Stimulated activated naive CD4-positive, alpha-beta T cell treated with Interleukin-2 at 50 U/mL for 16 hours (primary cell): ENCODE measurements around the gene THBS2.
"Not testable (repeated sequence)": the region's sequence is repeated elsewhere in the genome, so short reads cannot be mapped to it uniquely, and the experiment has no call there.

Source experiments
- DNase-seq: peaks from one replicate; lab custom pipeline; 2025; lab: John Stamatoyannopoulos, UW

THBS2 gene

DNA sequence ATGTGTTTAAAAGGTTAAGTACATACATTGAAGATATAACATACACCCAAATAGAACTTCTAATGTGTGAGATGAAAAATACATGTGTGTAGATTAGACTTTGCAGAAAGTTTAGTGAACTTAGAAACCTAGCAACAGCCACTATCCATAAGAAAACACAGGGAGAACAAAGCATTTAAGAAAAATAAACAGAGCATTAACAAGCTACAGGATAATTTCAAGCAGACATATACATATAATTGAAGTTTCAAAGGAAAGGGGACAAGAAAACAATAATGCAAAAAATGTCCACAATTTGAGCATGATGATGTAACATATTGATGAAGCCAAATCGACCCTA, 18.2 kb upstream of the THBS2 start:
- DNase-seq: no peak

DNA sequence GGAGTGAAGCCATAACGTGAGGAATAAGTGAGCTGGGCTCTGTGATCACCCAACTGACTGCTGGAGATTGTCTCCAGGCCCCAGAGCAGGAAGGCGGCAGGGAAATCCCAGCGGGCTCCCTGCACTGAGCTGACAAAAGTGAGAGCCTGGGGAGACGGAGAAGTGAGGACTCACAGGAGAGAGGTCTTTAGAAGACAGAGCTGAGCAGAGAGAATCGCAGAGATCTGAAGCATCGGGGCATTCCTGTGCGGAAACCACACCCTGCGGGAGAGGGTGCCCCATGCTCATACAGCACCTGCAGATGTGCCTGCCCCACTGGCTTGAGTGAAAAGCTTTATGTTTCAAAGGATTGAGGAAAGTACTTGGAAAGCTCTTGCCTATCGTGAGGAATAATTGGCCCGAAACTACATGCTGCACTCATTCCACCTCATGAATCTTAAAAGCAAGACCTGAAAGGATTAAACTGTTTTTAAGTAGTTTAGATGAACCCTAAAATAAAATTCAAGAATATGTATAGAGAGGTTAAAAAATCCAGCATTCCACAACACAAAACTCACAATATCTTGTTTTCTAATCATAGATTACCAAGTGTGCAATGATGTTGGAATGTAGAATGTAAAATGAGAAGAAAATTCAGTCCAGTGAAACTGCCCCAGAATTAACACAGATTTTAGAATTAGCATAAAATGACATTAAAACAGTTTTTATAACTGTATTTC, 17.7 kb upstream of the THBS2 start:
- DNase-seq: no peak

GRCh38 chr6:169270077-169270380, 16.4 kb upstream of the THBS2 start:
- not testable (repeated sequence) for DNase-seq

GRCh38 chr6:169269180-169270076, 15.8 kb upstream of the THBS2 start:
- DNase-seq: no peak

- no peak for DNase-seq
These were observed 14.6 kb upstream of the THBS2 start for GRCh38 chr6:169268276-169268675.

DNA sequence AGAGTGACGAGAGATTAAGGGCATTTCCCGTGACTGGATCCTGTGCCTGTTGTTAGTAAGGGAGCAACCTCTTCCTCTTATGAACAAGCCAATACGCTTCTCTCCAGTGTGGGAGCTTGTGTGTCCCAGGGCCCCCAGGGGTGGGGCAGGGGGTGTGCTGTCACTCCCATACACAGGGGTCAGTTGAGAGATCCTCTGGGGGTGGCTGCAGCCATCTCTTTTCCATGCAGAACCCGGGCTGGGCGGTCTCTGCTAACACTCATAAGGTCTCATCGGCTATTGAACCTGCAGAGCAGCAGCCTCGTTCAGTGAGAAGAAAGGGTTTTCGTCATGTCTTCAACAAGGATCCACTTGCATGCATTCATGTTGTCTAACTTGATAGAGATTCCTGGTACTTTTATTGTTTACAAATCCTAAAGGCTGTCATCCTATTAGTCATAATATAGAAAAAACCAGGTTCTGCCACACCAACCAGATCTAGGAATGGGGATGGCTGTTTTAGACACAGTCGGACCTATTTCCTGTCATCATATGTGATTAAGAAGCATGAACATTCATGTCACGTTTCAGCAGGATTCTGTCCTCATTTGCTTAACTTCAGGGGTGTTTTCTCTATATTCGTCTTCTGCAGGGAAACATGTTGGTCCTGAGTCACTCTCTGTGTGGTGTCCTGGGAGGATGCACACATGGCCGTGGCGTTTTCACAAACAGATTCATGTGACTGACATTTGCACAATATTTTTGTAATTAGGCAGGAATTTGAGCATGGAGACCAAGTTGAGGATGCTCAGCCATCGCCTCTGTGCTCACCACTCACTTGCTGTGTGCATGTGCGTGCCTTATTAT, 13.3 kb upstream of the THBS2 start:
- no peak for DNase-seq

- DNase-seq: no peak
These were observed 12.6 kb upstream of the THBS2 start for GRCh38 chr6:169266261-169266660.

DNA sequence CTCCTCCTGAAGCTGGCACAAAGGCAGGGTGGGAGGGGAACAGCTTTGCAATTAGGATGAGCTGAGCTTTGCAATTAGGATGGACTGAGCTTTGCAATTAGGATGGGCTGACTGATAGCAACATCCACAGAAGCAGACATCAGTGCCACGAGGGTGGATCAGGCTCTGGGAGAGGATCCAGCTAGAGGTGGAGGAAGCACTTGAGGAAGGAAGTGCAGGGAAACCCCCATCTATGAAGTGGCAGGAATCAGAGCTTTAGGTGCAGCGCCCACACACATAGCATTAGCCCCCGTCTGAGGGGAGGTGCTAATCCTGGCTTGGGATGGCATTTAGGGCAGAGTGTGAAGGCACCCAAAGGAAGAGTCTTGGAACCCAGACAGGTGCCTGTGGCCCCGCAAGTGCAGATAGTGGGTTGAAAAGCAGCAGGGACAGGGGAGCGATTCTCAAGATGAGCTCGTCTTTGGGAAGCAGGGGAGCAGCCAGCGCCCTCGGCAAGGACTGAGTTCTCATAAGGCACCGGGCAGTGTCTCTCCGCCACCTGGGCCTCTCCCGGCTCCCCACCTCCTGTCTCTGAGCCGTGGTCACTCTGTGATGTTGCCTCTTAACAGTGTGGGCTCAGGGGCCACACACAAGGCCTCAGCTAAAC, 12.0 kb upstream of the THBS2 start:
- DNase-seq: no peak

DNA sequence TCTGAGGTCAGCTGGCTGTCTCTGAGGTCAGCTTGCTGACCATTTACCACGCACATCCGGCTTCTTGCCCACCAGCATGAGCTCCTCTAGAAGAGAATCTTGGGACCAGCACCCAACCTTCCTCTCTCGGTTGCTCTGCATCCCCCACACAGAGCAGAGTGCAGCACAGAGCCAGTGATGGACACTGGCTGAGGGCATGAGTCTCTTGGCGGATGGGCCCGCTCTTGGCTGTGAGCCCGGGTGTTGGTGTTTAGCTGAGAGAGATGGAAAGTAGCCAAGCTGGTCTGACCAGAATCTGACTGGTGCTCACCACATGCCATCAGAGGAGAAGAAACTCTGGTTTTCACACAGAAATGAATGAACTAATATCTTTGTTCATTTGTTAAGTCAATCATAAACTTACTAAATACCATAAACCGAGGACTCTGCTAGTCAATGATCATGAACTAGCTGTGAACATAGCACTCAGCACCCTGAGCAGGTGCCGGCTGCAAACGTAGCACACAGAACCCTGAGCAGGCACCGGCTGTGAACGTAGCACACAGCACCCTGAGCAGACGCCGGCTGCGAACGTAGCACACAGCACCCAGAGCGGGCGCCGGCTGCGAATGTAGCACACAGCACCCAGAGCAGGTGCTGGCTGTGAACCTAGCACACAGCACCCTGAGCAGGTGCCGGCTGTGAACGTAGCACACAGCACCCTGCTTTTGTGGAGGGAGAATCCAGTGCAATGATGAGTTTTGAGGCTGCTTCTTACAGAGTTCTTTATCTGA, 10.4 kb upstream of the THBS2 start:
- no peak for DNase-seq

- DNase-seq: no peak
These were observed 9.7 kb upstream of the THBS2 start for GRCh38 chr6:169263374-169263773.

DNA sequence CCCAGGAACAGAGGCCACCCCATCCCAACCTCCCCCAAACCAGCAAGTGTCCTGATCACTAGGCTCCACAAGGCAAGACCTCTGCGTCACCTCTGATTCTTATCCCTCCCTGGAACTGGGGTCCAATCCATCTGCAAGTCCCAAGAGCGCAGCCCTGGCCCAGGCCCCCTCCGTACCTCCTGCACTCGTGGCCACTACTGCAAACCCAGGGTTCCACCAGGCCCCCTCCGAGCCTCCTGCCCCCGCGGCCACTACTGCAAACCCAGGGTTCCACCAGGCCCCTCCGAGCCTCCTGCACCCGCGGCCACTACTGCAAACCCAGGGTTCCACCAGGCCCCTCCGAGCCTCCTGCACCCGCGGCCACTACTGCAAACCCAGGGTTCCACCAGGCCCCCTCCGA, 9.0 kb upstream of the THBS2 start:
- DNase-seq: not testable (repeated sequence)

- DNase-seq: no peak
These were observed 2.9 kb upstream of the THBS2 start for GRCh38 chr6:169256518-169256917.

DNA sequence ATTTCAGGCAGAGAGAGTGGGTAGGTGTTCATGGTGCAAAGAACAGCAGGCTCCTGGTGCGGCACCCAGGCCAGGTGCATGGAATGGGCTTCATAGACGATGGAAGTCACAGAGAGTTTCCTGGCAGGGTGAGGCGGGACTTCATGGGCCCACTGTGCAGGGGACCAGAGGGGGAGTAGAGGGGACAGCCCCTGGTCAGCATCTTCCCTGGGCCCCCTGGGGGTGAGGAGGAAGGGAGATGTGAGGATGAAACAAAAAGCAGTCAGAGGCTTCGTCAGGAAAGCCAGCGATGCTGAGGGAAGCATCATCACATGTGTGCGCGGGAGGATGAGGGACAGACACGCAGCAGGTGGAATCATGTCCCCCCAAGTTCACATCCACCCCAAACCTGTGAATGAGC, 2.4 kb upstream of the THBS2 start:
- DNase-seq: no peak

DNA sequence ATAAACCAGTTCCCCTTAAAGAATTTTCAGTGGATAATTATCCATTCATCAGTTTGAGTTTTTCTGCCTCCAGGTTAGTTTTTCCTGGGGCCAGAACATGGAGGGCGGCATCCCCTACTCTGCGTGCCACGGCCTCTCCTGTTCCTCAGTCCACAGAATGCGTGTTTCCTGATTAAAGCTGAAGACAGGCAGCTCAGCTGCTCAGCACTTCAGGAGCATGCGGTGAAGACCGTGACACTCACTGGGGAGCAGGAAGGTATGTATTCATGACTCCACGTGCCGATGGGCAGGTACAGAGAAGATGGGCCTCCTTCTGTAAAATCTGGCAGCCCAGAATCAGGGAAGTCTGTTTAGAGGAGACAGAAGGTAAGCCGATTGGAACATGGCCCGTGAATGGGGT, 2.0 kb upstream of the THBS2 start:
- DNase-seq: no peak

DNA sequence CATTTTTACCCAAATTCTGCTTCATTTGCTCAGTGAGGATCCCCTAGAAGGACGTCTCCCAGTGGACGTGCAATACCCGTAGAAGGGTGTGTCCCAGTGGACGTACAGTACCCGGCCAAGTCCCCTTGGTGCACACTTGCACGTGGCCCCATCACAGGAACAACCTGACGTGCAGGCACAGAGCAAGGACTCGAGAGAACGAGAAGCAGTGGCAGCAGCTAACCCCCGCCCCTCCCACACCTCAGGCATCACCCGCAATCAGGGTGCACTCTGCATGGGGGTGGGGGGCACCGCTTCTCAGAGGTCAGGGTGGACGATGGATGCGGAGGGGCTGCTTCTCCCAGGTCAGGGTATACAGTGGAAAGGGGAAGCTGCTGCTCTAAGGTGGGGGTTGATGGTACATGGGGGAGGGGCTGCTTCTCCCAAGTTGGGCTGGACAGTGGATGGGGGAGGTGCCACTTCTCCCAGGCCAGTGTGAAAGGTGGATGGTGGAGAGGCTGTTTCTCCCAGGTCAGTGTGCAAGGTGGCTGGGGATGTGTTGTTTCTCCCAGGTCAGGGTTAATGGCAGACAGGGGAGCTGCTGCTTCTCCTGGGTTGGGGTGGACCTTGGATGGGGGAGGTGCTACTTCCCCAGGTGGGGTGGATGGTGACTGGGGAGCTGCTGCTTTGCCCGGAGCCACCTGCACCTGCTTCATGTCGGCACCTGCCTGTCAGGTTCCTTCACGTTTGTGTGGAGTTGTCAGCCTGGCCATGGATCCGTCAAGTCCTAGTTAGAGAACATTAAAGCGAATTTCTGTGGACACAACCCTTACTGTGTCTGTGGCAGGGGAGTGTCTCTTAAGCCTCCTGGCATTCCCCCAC, 1.0 kb upstream of the THBS2 start:
- no peak for DNase-seq

GRCh38 chr6:169252505-169253189, 999 bp downstream of the THBS2 start:
- DNase-seq: no peak

- no peak for DNase-seq
These were observed 1.7 kb downstream of the THBS2 start for GRCh38 chr6:169251822-169252504.

- DNase-seq: no peak
These were observed 2.3 kb downstream of the THBS2 start for GRCh38 chr6:169251371-169251802.

DNA sequence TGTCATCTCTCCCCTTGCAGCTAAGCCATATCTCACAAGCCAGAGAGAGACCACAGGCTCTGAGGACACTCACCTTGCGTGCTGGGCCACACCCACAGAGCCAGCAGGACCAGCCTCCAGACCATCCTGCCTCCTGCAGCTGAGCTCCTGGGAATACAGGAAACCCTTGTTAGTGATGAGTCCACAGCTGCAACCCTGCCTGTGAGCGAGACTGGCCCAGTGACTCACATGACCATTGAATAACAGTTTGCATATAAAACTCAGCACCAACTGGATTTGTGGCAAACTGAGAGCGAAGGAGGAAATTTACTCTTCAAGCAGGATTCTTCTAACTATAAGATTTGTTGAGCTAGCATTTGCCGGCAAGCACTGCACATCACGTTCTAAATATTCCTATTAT, 3.0 kb downstream of the THBS2 start:
- no peak for DNase-seq
